ENCODE results near the gene LGALS7B.
"Not testable (repeated sequence)": the region's sequence is repeated elsewhere in the genome, so short reads cannot be mapped to it uniquely, and the experiment has no call there.

Gene LGALS7B

GRCh38 chr19:38797781-38798180, 8.8 kb downstream of the LGALS7B start:
- DNase-seq: not testable (repeated sequence)

- no peak for DNase-seq
Observed at GRCh38 chr19:38799104-38799503, 10.1 kb downstream of the LGALS7B start.

GRCh38 chr19:38800577-38801347, 11.8 kb downstream of the LGALS7B start:
- DNase-seq: no peak

- no peak for DNase-seq
Observed at GRCh38 chr19:38801359-38802095, 12.5 kb downstream of the LGALS7B start.

- no peak for DNase-seq
Observed at GRCh38 chr19:38803543-38803942, 14.5 kb downstream of the LGALS7B start.

GRCh38 chr19:38805180-38805579, 16.2 kb downstream of the LGALS7B start:
- no peak for DNase-seq

GRCh38 chr19:38806371-38806770, 17.4 kb downstream of the LGALS7B start:
- DNase-seq: no peak

GRCh38 chr19:38807374-38808098, 18.5 kb downstream of the LGALS7B start:
- not testable (repeated sequence) for DNase-seq

- no peak for DNase-seq
Observed at GRCh38 chr19:38808741-38809140, 19.7 kb downstream of the LGALS7B start.

GRCh38 chr19:38809592-38810252, 20.7 kb downstream of the LGALS7B start:
- no peak for DNase-seq

- no peak for DNase-seq
Observed at GRCh38 chr19:38812009-38812840, 23.2 kb downstream of the LGALS7B start.

- no peak for DNase-seq
Observed at GRCh38 chr19:38812841-38813320, 23.9 kb downstream of the LGALS7B start, which contains the start of gene LGALS4. LGALS4 (minus strand) TSS chr19:38812945; CDS start chr19:38812886, 59 bp downstream.

- DNase-seq: no peak
Observed at GRCh38 chr19:38813323-38813722, 24.3 kb downstream of the LGALS7B start.

- not testable (repeated sequence) for DNase-seq
Observed at GRCh38 chr19:38813932-38814331, 24.9 kb downstream of the LGALS7B start.

- no peak for DNase-seq
Observed at GRCh38 chr19:38815059-38816001, 26.3 kb downstream of the LGALS7B start.

GRCh38 chr19:38816131-38816750, 27.2 kb downstream of the LGALS7B start:
- DNase-seq: no peak

GRCh38 chr19:38817081-38817480, 28.1 kb downstream of the LGALS7B start:
- DNase-seq: no peak

GRCh38 chr19:38819231-38819920, 30.4 kb downstream of the LGALS7B start:
- DNase-seq: no peak

- not testable (repeated sequence) for DNase-seq
Observed at GRCh38 chr19:38821230-38821825, 32.3 kb downstream of the LGALS7B start.

Data from activated naive CD4-positive, alpha-beta T cell treated with Interleukin-2 at 50 U/mL for 16 hours (primary cell).